Stimulated activated naive CD4-positive, alpha-beta T cell treated with Interleukin-2 at 50 U/mL for 16 hours (primary cell): ENCODE data around the gene HSPA12A.
"Not testable (repeated sequence)": the region's sequence is repeated elsewhere in the genome, so short reads cannot be mapped to it uniquely, and the experiment has no call there.

Experiments used
- DNase-seq: peaks from one replicate; lab custom pipeline; 2025; lab: John Stamatoyannopoulos, UW

HSPA12A gene

GRCh38 chr10:116715341-116715740, 27.0 kb downstream of the HSPA12A start:
- no peak for DNase-seq

GRCh38 chr10:116713846-116714245, 28.5 kb downstream of the HSPA12A start:
- no peak for DNase-seq

GRCh38 chr10:116712989-116713543, 29.3 kb downstream of the HSPA12A start:
- no peak for DNase-seq

GRCh38 chr10:116712519-116712918, 29.8 kb downstream of the HSPA12A start:
- no peak for DNase-seq

GRCh38 chr10:116711803-116712202, 30.6 kb downstream of the HSPA12A start:
- not testable (repeated sequence) for DNase-seq

GRCh38 chr10:116710076-116710475, 32.3 kb downstream of the HSPA12A start:
- DNase-seq = no peak

- no peak for DNase-seq
Observed at GRCh38 chr10:116708877-116709276, 33.5 kb downstream of the HSPA12A start.

- DNase-seq = no peak
Observed at GRCh38 chr10:116708391-116708821, 34.0 kb downstream of the HSPA12A start.

- DNase-seq = no peak
Observed at GRCh38 chr10:116707981-116708380, 34.4 kb downstream of the HSPA12A start.

GRCh38 chr10:116706281-116706680, 36.1 kb downstream of the HSPA12A start:
- DNase-seq = no peak

GRCh38 chr10:116705498-116705897, 36.9 kb downstream of the HSPA12A start:
- DNase-seq = no peak

GRCh38 chr10:116704926-116705325, 37.4 kb downstream of the HSPA12A start:
- no peak for DNase-seq

GRCh38 chr10:116702165-116702564, 40.2 kb downstream of the HSPA12A start:
- DNase-seq = no peak

- DNase-seq = no peak
Observed at GRCh38 chr10:116699471-116700150, 42.8 kb downstream of the HSPA12A start.

GRCh38 chr10:116699049-116699448, 43.3 kb downstream of the HSPA12A start:
- DNase-seq = no peak

GRCh38 chr10:116698364-116698763, 44.0 kb downstream of the HSPA12A start:
- no peak for DNase-seq

GRCh38 chr10:116697816-116698215, 44.5 kb downstream of the HSPA12A start:
- no peak for DNase-seq

- no peak for DNase-seq
Observed at GRCh38 chr10:116696919-116697318, 45.4 kb downstream of the HSPA12A start.

- DNase-seq = no peak
Observed at GRCh38 chr10:116694927-116695268, 47.5 kb downstream of the HSPA12A start.

GRCh38 chr10:116694243-116694926, 48.0 kb downstream of the HSPA12A start:
- no peak for DNase-seq

- no peak for DNase-seq
Observed at GRCh38 chr10:116692225-116692624, 50.1 kb downstream of the HSPA12A start.

GRCh38 chr10:116691635-116692034, 50.7 kb downstream of the HSPA12A start:
- no peak for DNase-seq
